DND-41 (cell line): ENCODE data around the gene TCERG1L.

Experiments used
- ATAC-seq: fragments of 200-7000 bp; cut with Tn5 transposase; 3 replicates; pipeline ENCODE4 v1.9.1; 2021; ENCODE audit warnings: low read depth; ENCODE audit not compliant: insufficient read depth
- DNase-seq: peaks from one replicate; pipeline ENCODE4 v3.0.0-alpha.2; 2020
- H2AFZ ChIP-seq: 2 replicates; pipeline ENCODE4 v1.6.0; 2012; ENCODE audit warnings: low read depth, low read length
- H3K27ac ChIP-seq: 2 replicates; pipeline ENCODE4 v1.5.1; 2012; ENCODE audit warnings: low read length, inconsistent platforms
- H3K27me3 ChIP-seq: fragments of 200-600 bp; sonication (generic); 2 replicates; pipeline ENCODE4 v1.6.0; 2012; ENCODE audit warnings: low read length, mild to moderate bottlenecking, inconsistent platforms; ENCODE audit not compliant: insufficient read depth, poor library complexity
- H3K36me3 ChIP-seq: 2 replicates; pipeline ENCODE4 v1.5.1; 2012; ENCODE audit warnings: low read length, inconsistent platforms; ENCODE audit not compliant: insufficient read depth
- H3K4me1 ChIP-seq: 2 replicates; pipeline ENCODE4 v1.5.1; 2012; ENCODE audit warnings: mild to moderate bottlenecking, low read length; ENCODE audit not compliant: insufficient read depth
- H3K4me2 ChIP-seq: 2 replicates; pipeline ENCODE4 v1.6.0; 2012; ENCODE audit warnings: mild to moderate bottlenecking, moderate library complexity, low read length, inconsistent platforms; ENCODE audit not compliant: insufficient read depth
- H3K4me3 ChIP-seq, 2 experiments: fragments of 200-600 bp in 1 of 2; shearing (Covaris generic) in 1 of 2; 2 replicates each; pipeline ENCODE4 v1.5.1; 2012 to 2016; ENCODE audit warnings: inconsistent platforms in 2 of 2, low read length in 2 of 2, mild to moderate bottlenecking in 2 of 2, low read depth in 1 of 2, moderate library complexity in 1 of 2
- H3K79me2 ChIP-seq: 2 replicates; pipeline ENCODE4 v1.6.0; 2012; ENCODE audit warnings: low read length, inconsistent platforms; ENCODE audit not compliant: insufficient read depth
- H3K9ac ChIP-seq: 2 replicates; pipeline ENCODE4 v1.6.0; 2012; ENCODE audit warnings: low read depth, mild to moderate bottlenecking, inconsistent platforms, low read length, moderate library complexity
- H3K9me3 ChIP-seq: 2 replicates; pipeline ENCODE4 v1.5.1; 2012; ENCODE audit warnings: low read length, moderate library complexity, mild to moderate bottlenecking, inconsistent platforms; ENCODE audit not compliant: insufficient read depth, severe bottlenecking
- H4K20me1 ChIP-seq: 2 replicates; pipeline ENCODE4 v1.6.0; 2012; ENCODE audit warnings: low read length; ENCODE audit not compliant: insufficient read depth
- CTCF ChIP-seq: IDR thresholded peaks from 2 replicates; pipeline ENCODE4 v1.5.1; 2012; ENCODE audit warnings: borderline replicate concordance, low read length, moderate library complexity, mild to moderate bottlenecking; ENCODE audit not compliant: poor library complexity, severe bottlenecking; ENCODE audit errors: extremely low read depth
- EZH2 ChIP-seq: IDR thresholded peaks from 3 replicates; pipeline ENCODE4 v1.6.1; 2012; ENCODE audit warnings: borderline replicate concordance, low read depth, mild to moderate bottlenecking, moderate library complexity, low read length, inconsistent platforms; ENCODE audit not compliant: severe bottlenecking

TCERG1L gene

DNA sequence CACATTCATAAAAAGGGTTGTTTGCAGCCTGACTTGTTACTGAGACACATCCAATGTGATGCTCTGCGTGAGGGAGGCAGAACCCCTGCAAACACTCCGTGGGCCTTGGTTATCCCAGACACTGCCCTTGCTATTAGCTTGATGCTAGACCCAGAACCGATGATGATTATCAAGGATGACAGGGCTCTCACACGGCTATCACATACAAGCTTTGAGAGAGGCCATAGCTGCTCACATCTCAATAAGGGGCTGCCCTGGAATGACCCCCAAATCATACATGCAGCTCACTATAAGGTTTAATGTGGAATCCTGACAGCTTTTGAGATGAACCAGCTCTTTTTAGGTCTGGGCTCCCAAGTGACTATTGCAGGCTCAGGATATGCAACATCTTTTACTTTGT lies 44.4 kb upstream of the TCERG1L start:
- no peaks in the 10 kb centered on the region for H3K79me2 ChIP-seq
- no peaks in the 10 kb centered on the region for H4K20me1 ChIP-seq
- H2AFZ ChIP-seq, result no peak overlapping the region
- H3K27me3 ChIP-seq, result no peaks in the 10 kb centered on the region
- no peak for DNase-seq
- H3K36me3 ChIP-seq, result no peaks in the 10 kb centered on the region
- no peak overlapping the region for H3K4me3 ChIP-seq
- H3K27ac ChIP-seq, result no peak overlapping the region
- no peak for ATAC-seq
- TF ChIP-seq EZH2 (no peak), CTCF (no peak)
- no peak overlapping the region for H3K9ac ChIP-seq
- H3K4me1 ChIP-seq, result no peaks in the 10 kb centered on the region
- no peaks in the 10 kb centered on the region for H3K9me3 ChIP-seq
- no peak overlapping the region for H3K4me2 ChIP-seq

DNA sequence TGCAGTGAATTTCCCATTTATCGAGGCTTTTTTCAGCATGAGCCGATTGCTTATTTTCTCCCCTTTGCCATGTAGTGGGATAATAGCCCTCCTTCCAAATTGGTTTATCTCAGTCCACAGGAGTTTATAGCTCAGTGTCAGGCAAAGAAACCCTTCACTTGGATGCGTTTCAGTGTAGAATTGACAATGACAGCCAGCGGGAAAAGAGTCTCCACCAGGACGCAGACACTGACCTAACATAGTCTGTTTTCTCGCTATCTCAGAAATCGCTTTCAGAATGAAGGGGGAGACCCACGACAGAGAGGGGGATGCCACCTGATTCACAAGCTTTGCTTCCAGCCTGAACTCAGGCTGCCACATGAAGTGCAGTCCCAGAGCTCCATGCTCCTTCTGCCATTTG lies 43.5 kb upstream of the TCERG1L start:
- no peak for DNase-seq
- H3K27me3 ChIP-seq, result no peaks in the 10 kb centered on the region
- H4K20me1 ChIP-seq, result no peaks in the 10 kb centered on the region
- no peak overlapping the region for H3K27ac ChIP-seq
- no peak for TF ChIP-seq CTCF
- no peak for TF ChIP-seq EZH2
- no peak overlapping the region for H3K4me3 ChIP-seq
- H3K9ac ChIP-seq, result no peak overlapping the region
- H2AFZ ChIP-seq, result no peak overlapping the region
- H3K4me1 ChIP-seq, result no peaks in the 10 kb centered on the region
- H3K36me3 ChIP-seq, result no peaks in the 10 kb centered on the region
- no peaks in the 10 kb centered on the region for H3K9me3 ChIP-seq
- H3K79me2 ChIP-seq, result no peaks in the 10 kb centered on the region
- no peak overlapping the region for H3K4me2 ChIP-seq
- no peak for ATAC-seq

DNA sequence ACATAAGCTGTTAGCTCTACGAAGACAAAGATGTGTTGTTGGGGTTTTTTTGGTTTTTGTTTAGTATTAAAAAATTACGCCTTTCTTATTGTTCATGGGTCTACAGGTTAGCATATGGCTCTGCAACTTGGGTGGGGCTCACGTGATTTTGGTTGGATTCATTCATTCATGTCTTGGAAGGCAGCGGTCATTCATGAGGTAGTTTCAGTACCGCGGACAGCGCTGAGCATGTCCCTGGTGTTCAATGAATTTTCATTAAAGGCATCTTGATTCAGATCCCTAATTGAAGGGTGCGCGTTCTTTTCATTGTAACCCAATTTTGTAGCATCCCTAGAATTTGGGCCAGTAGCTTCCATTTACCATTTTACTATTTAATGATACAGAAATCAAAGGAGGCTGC lies 42.9 kb upstream of the TCERG1L start:
- Histone ChIP-seq H4K20me1 (no peaks in the 10 kb centered on the region), H3K4me2 (no peak overlapping the region), H3K4me3 (no peak overlapping the region), H3K4me1 (no peaks in the 10 kb centered on the region), H3K36me3 (no peaks in the 10 kb centered on the region), H3K9ac (no peak overlapping the region), H3K27me3 (no peaks in the 10 kb centered on the region), H2AFZ (no peak overlapping the region), H3K79me2 (no peaks in the 10 kb centered on the region), H3K27ac (no peak overlapping the region), H3K9me3 (no peaks in the 10 kb centered on the region)
- DNase-seq (peak; percentile 21), ATAC-seq (no peak)
- TF ChIP-seq CTCF (no peak), EZH2 (no peak)

DNA sequence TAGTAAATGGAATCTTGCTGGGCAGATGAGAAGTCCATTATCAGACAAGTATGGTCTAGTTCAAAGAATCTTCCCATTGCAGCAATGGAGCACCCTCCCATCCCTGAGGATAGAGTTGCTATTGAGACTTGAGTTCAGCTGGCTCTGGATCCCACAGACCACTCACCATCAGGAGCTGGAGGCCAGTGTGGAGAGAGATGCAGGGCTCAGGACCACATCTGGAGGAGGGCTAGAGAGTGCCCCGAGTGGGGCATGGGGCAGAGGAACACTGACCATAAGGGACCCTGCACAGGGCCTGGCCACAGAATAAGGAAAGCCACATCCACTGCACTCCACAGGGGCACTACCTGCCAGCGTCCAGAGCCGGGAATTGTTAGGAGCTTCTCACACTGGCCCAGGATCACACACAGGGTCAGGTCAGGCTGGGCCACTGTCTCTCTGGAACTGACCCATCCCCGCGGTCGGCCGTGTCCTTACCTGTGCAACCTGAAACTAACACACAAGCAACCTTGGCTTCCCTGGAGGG lies 41.3 kb upstream of the TCERG1L start:
- DNase-seq (no peak), ATAC-seq (no peak)
- H3K4me3 ChIP-seq, result no peak overlapping the region
- no peaks in the 10 kb centered on the region for H3K9me3 ChIP-seq
- no peak overlapping the region for H3K4me2 ChIP-seq
- TF ChIP-seq EZH2, result no peak
- H2AFZ ChIP-seq, result no peak overlapping the region
- no peaks in the 10 kb centered on the region for H3K27me3 ChIP-seq
- H3K9ac ChIP-seq, result no peak overlapping the region
- H3K79me2 ChIP-seq, result no peaks in the 10 kb centered on the region
- no peaks in the 10 kb centered on the region for H3K4me1 ChIP-seq
- no peaks in the 10 kb centered on the region for H3K36me3 ChIP-seq
- no peak overlapping the region for H3K27ac ChIP-seq
- no peaks in the 10 kb centered on the region for H4K20me1 ChIP-seq
